SK-N-SH (cell line): ENCODE data around the gene NEK6. TPM values are rescaled to one million over a fixed set of nuclear protein-coding genes. Genes with fewer than 3 reads are reported as not detected.

ENCODE experiments used
- CTCF ChIA-PET: fragments of 300-600, 350-600 bp; formaldehyde crosslinking; extraction: SDS; loops from one replicate; lab custom pipeline; 2021; lab: Yijun Ruan, JAX
- POLR2A ChIA-PET: fragments of 350-600 bp; sonication (Branson Sonifier 250); formaldehyde crosslinking; extraction: SDS; loops from one replicate; lab custom pipeline; 2020; ENCODE audit warnings: antibody characterized with exemption, inconsistent platforms; lab: Yijun Ruan, JAX
- DNase-seq: peaks from one replicate; pipeline ENCODE4 v3.0.0; 2012
- H2AFZ ChIP-seq: fragments of 200-600 bp; sonication (generic); 2 replicates; pipeline ENCODE4 v1.8.1; 2016; ENCODE audit warnings: antibody characterized with exemption, mild to moderate bottlenecking, low read depth
- H3F3A ChIP-seq: fragments of 200-600 bp; sonication (generic); replicated peaks from 2 replicates; pipeline ENCODE3; 2016; ENCODE audit warnings: antibody characterized with exemption, mild to moderate bottlenecking; ENCODE audit not compliant: insufficient read depth
- H3K27ac ChIP-seq, 2 experiments: fragments of 200-500 bp in 1 of 2; fragments of 200-600 bp in 1 of 2; sonication (Bioruptor generic) in 1 of 2; sonication (generic), shearing (Covaris generic) in 1 of 2; 2 replicates each; pipeline versions ENCODE4 v1.5.1 to v1.6.1; 2014 to 2016; ENCODE audit warnings: low read depth in 2 of 2, inconsistent platforms in 1 of 2, low read length in 1 of 2, mild to moderate bottlenecking in 1 of 2, mixed read lengths in 1 of 2
- H3K27me3 ChIP-seq: fragments of 200-600 bp; sonication (generic), shearing (Covaris generic); 2 replicates; pipeline ENCODE4 v1.6.1; 2016; ENCODE audit warnings: mixed run types; ENCODE audit not compliant: insufficient read depth
- H3K36me3 ChIP-seq, 2 experiments: fragments of 200-500 bp in 1 of 2; fragments of 200-600 bp in 1 of 2; sonication (Bioruptor generic) in 1 of 2; sonication (generic) in 1 of 2; replicated peaks in 1 of 2; 2 replicates each; pipeline versions ENCODE3 to v1.5.1; 2014 to 2016; ENCODE audit warnings: low read length in 1 of 2, mild to moderate bottlenecking in 1 of 2; ENCODE audit not compliant: insufficient read depth in 2 of 2, control insufficient read depth in 1 of 2
- H3K4me1 ChIP-seq, 2 experiments: fragments of 200-500 bp in 1 of 2; fragments of 200-600 bp in 1 of 2; sonication (Bioruptor generic) in 1 of 2; sonication (generic), shearing (Covaris generic) in 1 of 2; 2 replicates each; pipeline versions ENCODE4 v1.5.1 to v1.6.1; 2014 to 2016; ENCODE audit warnings: low read depth in 1 of 2, low read length in 1 of 2, mixed run types in 1 of 2; ENCODE audit not compliant: insufficient read depth in 2 of 2, control insufficient read depth in 1 of 2
- H3K4me2 ChIP-seq: fragments of 200-600 bp; sonication (generic), shearing (Covaris generic); 2 replicates; pipeline ENCODE4 v1.6.1; 2017; ENCODE audit warnings: mixed run types
- H3K4me3 ChIP-seq, 2 experiments: fragments of 200-500 bp in 1 of 2; fragments of 200-600 bp in 1 of 2; sonication (Bioruptor generic) in 1 of 2; sonication (generic), shearing (Covaris generic) in 1 of 2; 2 replicates each; pipeline versions ENCODE4 v1.5.1 to v1.8.1; 2014 to 2016; ENCODE audit warnings: low read depth in 2 of 2, inconsistent platforms in 1 of 2, low read length in 1 of 2, mild to moderate bottlenecking in 1 of 2, mixed read lengths in 1 of 2, moderate library complexity in 1 of 2
- H3K79me2 ChIP-seq: fragments of 200-600 bp; sonication (generic); 2 replicates; pipeline ENCODE4 v1.8.1; 2017; ENCODE audit warnings: mild to moderate bottlenecking; ENCODE audit not compliant: insufficient read depth
- H3K9ac ChIP-seq: fragments of 200-600 bp; sonication (generic); 2 replicates; pipeline ENCODE4 v1.6.1; 2017; ENCODE audit warnings: mixed run types
- H3K9me2 ChIP-seq: fragments of 200-600 bp; sonication (generic); 2 replicates; pipeline ENCODE4 v1.6.1; 2017; ENCODE audit warnings: mixed run types
- H3K9me3 ChIP-seq: fragments of 200-600 bp; sonication (generic); 2 replicates; pipeline ENCODE4 v1.6.1; 2017; ENCODE audit warnings: mixed run types, mild to moderate bottlenecking, moderate library complexity
- H4K20me1 ChIP-seq: fragments of 200-600 bp; sonication (generic); 2 replicates; pipeline ENCODE4 v1.6.1; 2017; ENCODE audit warnings: mild to moderate bottlenecking, mixed run types; ENCODE audit not compliant: insufficient read depth
- CHD2 ChIP-seq: fragments of 150-350 bp; IDR thresholded peaks from 2 replicates; pipeline ENCODE4 v1.6.1; 2018; ENCODE audit warnings: low read length; ENCODE audit not compliant: partially characterized antibody
- ELF1 ChIP-seq: IDR thresholded peaks from 2 replicates; pipeline ENCODE4 v1.4.0; 2012
- EP300 ChIP-seq, 2 experiments: IDR thresholded peaks; 2 replicates each; pipeline versions ENCODE4 v1.4.0 to v1.6.1; 2012; ENCODE audit warnings: borderline replicate concordance in 1 of 2, low read depth in 1 of 2, low read length in 1 of 2
- EZH2phosphoT487 ChIP-seq: fragments of 200-600 bp; sonication (generic); IDR thresholded peaks from 2 replicates; pipeline ENCODE4 v1.6.1; 2017; ENCODE audit warnings: low read depth, mixed run types, mild to moderate bottlenecking, antibody characterized with exemption, moderate library complexity, borderline replicate concordance
- MEF2A ChIP-seq: IDR thresholded peaks from 2 replicates; pipeline ENCODE4 v1.4.0; 2012; ENCODE audit warnings: low read depth, borderline replicate concordance
- RCOR1 ChIP-seq: fragments of 150-350 bp; IDR thresholded peaks from 2 replicates; pipeline ENCODE4 v1.6.1; 2017; ENCODE audit warnings: antibody characterized with exemption, low read length
- TEAD4 ChIP-seq: IDR thresholded peaks from 2 replicates; pipeline ENCODE4 v1.4.0; 2012; ENCODE audit warnings: mild to moderate bottlenecking, borderline replicate concordance; ENCODE audit not compliant: insufficient read depth
- WGBS: methylation state at CpG from one replicate; pipeline ENCODE4 v1.1.6; 2017; ENCODE audit warnings: low lambda C conversion rate; 5-methylcytosine and 5-hydroxymethylcytosine counted together
- polyA plus RNA-seq, 3 experiments: library from polyadenylated mRNA; depleted of rRNA; stranded (reverse); fragments of >200 nt; gene quantifications; 2 replicates each; pipeline ENCODE4 v1.2.3, GENCODE V29; 2012
- TF ChIP-seq, protein P1 (sequence below): fragments of 200-600 bp; sonication (generic); IDR thresholded peaks from 2 replicates; pipeline ENCODE4 v1.6.1; 2017; ENCODE audit warnings: antibody characterized with exemption, mild to moderate bottlenecking, moderate library complexity
- TF ChIP-seq, protein P2 (sequence below): IDR thresholded peaks from 2 replicates; pipeline ENCODE4 v1.4.0; 2012; ENCODE audit warnings: low read depth, borderline replicate concordance
- TF ChIP-seq, protein P3 (sequence below): IDR thresholded peaks from 2 replicates; pipeline ENCODE4; 2012
- TF ChIP-seq, protein P4 (sequence below): fragments of 150-350 bp; IDR thresholded peaks from 2 replicates; pipeline ENCODE4 v1.6.1; 2016; ENCODE audit warnings: mild to moderate bottlenecking, low read depth, low read length

The NEK6 gene
- polyA plus RNA-seq, 1 of the 3 experiments (the other 2 are of a cell fraction), result 89.8 TPM

DNA sequence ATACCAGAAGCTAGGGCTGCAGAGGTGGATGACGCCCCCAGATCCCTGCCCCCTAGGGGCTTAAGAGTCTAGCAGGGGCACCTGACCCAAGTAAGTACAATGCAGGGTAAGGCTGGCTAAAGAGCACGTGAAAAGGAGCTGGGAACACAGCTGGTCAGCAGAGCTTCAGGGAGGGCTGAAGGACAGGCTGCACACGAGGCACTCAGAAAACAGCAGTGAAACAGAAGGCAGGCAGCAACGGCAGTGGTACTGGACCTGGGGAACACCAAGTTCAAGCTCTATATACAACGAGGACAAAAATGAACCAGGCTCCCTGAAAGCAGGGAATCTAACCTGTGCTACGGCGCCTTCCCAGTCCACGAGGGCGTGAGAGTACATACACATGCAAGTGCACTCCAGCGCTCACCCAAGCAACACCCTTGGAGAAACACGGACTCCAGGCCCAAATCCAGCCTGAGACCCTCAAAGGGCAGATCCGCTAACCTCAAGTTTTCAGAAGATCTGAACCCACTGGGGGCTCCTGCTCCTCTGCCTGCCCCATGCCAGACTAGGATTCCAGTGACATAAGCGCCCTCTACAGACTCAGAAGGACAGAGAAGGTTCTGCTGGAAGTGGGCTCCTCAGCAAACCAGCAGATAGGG is 100.1 kb downstream of the NEK6 start:
- ChIA-PET POLR2A (no interaction called here), CTCF (no interaction called here)
- Histone ChIP-seq H3K4me1 (peaks cover 0 to 2% of the 10 kb centered on the region in 2 experiments; a peak in 3 of 4 replicates), H3K27me3 (no peaks in the 10 kb centered on the region), H3K9me2 (no peaks in the 10 kb centered on the region), H4K20me1 (peaks cover 92% of the 10 kb centered on the region), H3K4me3 (no peak overlapping the region), H3K9ac (no peak overlapping the region), H2AFZ (no peak overlapping the region), H3K4me2 (no peak overlapping the region), H3K9me3 (no peaks in the 10 kb centered on the region), H3K36me3 (peaks cover 4 to 31% of the 10 kb centered on the region in 2 experiments), H3K27ac (no peak overlapping the region), H3K79me2 (peaks cover 72% of the 10 kb centered on the region), H3F3A (peaks cover 15% of the 10 kb centered on the region)
- WGBS, result 92% methylated on average over 9 of the region's 13 CpGs
- TF ChIP-seq, protein P1, sequence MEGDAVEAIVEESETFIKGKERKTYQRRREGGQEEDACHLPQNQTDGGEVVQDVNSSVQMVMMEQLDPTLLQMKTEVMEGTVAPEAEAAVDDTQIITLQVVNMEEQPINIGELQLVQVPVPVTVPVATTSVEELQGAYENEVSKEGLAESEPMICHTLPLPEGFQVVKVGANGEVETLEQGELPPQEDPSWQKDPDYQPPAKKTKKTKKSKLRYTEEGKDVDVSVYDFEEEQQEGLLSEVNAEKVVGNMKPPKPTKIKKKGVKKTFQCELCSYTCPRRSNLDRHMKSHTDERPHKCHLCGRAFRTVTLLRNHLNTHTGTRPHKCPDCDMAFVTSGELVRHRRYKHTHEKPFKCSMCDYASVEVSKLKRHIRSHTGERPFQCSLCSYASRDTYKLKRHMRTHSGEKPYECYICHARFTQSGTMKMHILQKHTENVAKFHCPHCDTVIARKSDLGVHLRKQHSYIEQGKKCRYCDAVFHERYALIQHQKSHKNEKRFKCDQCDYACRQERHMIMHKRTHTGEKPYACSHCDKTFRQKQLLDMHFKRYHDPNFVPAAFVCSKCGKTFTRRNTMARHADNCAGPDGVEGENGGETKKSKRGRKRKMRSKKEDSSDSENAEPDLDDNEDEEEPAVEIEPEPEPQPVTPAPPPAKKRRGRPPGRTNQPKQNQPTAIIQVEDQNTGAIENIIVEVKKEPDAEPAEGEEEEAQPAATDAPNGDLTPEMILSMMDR, result peak; percentile 25; the same call in 1 of the 2 replicates
- no peak for TF ChIP-seq TEAD4
- DNase-seq, result no peak

DNA sequence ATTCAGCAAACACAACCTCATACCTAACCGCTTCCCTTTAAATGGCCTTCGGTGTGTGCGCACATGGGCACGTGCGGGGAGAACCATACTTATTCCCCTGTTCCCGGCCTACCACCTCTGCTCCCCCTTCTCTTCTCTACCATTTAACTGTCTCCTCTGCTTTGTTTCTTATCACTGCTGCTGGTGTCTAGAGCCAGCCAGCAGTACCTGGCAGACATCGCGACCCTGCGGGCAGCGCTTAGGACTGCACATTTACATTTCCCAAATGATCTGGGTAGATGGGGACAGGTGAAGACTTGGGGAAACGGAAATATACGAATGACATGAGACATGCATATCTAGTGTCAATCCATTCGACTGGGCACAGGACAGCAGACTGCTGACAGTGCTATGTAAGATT is 100.9 kb downstream of the NEK6 start:
- over 99% methylated on average over 13 of the region's 13 CpGs for WGBS
- H3K9me3 ChIP-seq, result no peaks in the 10 kb centered on the region
- CTCF ChIA-PET, result no interaction called here

More for the DNA sequence above, 100.9 kb downstream of the NEK6 start:
- no peaks in the 10 kb centered on the region for H3K27me3 ChIP-seq
- no peak overlapping the region for H3K27ac ChIP-seq
- POLR2A ChIA-PET, result interaction anchor here (0.5 kb wide), 1 partner anchor 9 kb away, joined by 3 read pairs; no protein-coding TSS in a partner anchor
- peaks cover 0 to 26% of the 10 kb centered on the region in 2 experiments for H3K36me3 ChIP-seq
- no peak overlapping the region for H3K9ac ChIP-seq
- H3K4me3 ChIP-seq, result no peak overlapping the region
- DNase-seq, result no peak
- TF ChIP-seq EP300 (IDR thresholded peaks at IDR 0.05; ENCODE audit: borderline replicate concordance in 1 of 2, low read depth in 1 of 2, low read length in 1 of 2) (no peak), CHD2 (no peak), ELF1 (no peak), MEF2A (no peak), RCOR1 (no peak), EZH2phosphoT487 (no peak)
- TF ChIP-seq, protein P2, sequence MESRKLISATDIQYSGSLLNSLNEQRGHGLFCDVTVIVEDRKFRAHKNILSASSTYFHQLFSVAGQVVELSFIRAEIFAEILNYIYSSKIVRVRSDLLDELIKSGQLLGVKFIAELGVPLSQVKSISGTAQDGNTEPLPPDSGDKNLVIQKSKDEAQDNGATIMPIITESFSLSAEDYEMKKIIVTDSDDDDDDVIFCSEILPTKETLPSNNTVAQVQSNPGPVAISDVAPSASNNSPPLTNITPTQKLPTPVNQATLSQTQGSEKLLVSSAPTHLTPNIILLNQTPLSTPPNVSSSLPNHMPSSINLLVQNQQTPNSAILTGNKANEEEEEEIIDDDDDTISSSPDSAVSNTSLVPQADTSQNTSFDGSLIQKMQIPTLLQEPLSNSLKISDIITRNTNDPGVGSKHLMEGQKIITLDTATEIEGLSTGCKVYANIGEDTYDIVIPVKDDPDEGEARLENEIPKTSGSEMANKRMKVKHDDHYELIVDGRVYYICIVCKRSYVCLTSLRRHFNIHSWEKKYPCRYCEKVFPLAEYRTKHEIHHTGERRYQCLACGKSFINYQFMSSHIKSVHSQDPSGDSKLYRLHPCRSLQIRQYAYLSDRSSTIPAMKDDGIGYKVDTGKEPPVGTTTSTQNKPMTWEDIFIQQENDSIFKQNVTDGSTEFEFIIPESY, result no peak
- TF ChIP-seq, protein P3, sequence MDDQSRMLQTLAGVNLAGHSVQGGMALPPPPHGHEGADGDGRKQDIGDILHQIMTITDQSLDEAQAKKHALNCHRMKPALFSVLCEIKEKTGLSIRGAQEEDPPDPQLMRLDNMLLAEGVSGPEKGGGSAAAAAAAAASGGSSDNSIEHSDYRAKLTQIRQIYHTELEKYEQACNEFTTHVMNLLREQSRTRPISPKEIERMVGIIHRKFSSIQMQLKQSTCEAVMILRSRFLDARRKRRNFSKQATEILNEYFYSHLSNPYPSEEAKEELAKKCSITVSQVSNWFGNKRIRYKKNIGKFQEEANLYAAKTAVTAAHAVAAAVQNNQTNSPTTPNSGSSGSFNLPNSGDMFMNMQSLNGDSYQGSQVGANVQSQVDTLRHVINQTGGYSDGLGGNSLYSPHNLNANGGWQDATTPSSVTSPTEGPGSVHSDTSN, result no peak
- TF ChIP-seq, protein P4, sequence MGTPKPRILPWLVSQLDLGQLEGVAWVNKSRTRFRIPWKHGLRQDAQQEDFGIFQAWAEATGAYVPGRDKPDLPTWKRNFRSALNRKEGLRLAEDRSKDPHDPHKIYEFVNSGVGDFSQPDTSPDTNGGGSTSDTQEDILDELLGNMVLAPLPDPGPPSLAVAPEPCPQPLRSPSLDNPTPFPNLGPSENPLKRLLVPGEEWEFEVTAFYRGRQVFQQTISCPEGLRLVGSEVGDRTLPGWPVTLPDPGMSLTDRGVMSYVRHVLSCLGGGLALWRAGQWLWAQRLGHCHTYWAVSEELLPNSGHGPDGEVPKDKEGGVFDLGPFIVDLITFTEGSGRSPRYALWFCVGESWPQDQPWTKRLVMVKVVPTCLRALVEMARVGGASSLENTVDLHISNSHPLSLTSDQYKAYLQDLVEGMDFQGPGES, result no peak
- H4K20me1 ChIP-seq, result peaks cover 98% of the 10 kb centered on the region
- H3K4me1 ChIP-seq, result peaks cover 0 to 2% of the 10 kb centered on the region in 2 experiments; a peak in 3 of 4 replicates
- H3F3A ChIP-seq, result peaks cover 9% of the 10 kb centered on the region
- no peak overlapping the region for H2AFZ ChIP-seq
- peaks cover 80% of the 10 kb centered on the region for H3K79me2 ChIP-seq
- no peak overlapping the region for H3K4me2 ChIP-seq
- H3K9me2 ChIP-seq, result no peaks in the 10 kb centered on the region
